Vagina (tissue), 2 donors: ENCODE measurements around the gene CENPE. TPM values are rescaled to one million over a fixed set of nuclear protein-coding genes. Genes with fewer than 3 reads are reported as not detected.

Experiments used
- DNase-seq, 2 donors: peaks; one replicate each; pipeline ENCODE4 v3.0.0-alpha.2; 2017; ENCODE audit errors: extremely low spot score in 2 of 2
- H3K27ac ChIP-seq: fragments of 200-600 bp; sonication (generic); one replicate; pipeline ENCODE4 v1.5.1; 2019
- H3K27me3 ChIP-seq: fragments of 200-600 bp; sonication (generic); one replicate; pipeline ENCODE4 v1.5.1; 2019
- H3K36me3 ChIP-seq, 2 donors: fragments of 200-600 bp; sonication (generic); one replicate each; pipeline ENCODE4 v1.5.1; 2017 to 2019
- H3K4me1 ChIP-seq: fragments of 200-600 bp; sonication (generic); one replicate; pipeline ENCODE4 v1.5.1; 2019
- H3K4me3 ChIP-seq, 2 donors: fragments of 200-600 bp; sonication (generic); 1 replicate in 1 of 2; 2 replicates in 1 of 2; pipeline ENCODE4 v1.5.1; 2016 to 2019
- H3K9me3 ChIP-seq: fragments of 200-600 bp; sonication (generic); one replicate; pipeline ENCODE4 v1.5.1; 2019
- POLR2A ChIP-seq, 2 donors: fragments of 450-650 bp; IDR thresholded peaks; one replicate each; pipeline ENCODE4 v1.6.1; 2017; ENCODE audit warnings: antibody characterized with exemption in 2 of 2, mild to moderate bottlenecking in 2 of 2, moderate library complexity in 2 of 2
- POLR2AphosphoS5 ChIP-seq, 2 donors: sonication (generic); formaldehyde crosslinking; IDR thresholded peaks; one replicate each; pipeline ENCODE4 v1.9.0; 2017; ENCODE audit warnings: antibody characterized with exemption in 2 of 2, mild to moderate bottlenecking in 2 of 2, low read depth in 1 of 2; ENCODE audit not compliant: insufficient read depth in 1 of 2
- intact Hi-C: fragments of 100-400 bp; cut with DNase I; formaldehyde crosslinking; loops from one replicate; pipeline ENCODE4 v1.15.1; 2023
- total RNA-seq: library from RNA; depleted of rRNA; stranded (reverse); fragments of >200 nt; gene quantifications from one replicate; pipeline ENCODE4 v1.2.3, GENCODE V29; 2016
- TF ChIP-seq, protein P1 (sequence below), 3 experiments: fragments of 450-650 bp in 2 of 3; fragments of 200-600 bp in 1 of 3; sonication (generic) in 1 of 3; IDR thresholded peaks; one replicate each; pipeline ENCODE4 v1.5.1; 2017 to 2019; ENCODE audit warnings: antibody characterized with exemption in 3 of 3, mild to moderate bottlenecking in 2 of 3, moderate library complexity in 2 of 3

The CENPE gene
- total RNA-seq, 1 donor from 2014 or later, result 2.2 TPM

DNA sequence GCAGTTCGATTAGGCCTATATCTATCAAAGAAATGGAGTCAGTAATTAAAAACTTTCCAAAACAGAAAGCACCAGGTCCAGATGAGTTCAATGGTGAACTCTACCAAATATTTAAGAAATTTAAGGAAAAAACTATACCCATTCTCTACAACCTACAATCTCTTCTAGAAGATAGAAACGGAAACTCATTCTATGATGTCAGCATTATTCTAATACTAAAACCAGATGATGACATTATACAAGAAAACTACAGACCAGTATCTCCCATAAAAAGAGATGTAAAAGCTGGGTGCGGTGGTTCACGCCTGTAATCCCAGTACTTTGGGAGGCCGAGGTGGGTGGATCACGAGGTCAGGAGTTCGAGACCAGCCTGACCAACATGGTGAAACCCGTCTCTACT lies 69.0 kb downstream of the CENPE start:
- no peak overlapping the region for H3K27ac ChIP-seq
- H3K9me3 ChIP-seq, result no peaks in the 10 kb centered on the region
- H3K36me3 ChIP-seq, result no peaks in the 10 kb centered on the region
- H3K4me1 ChIP-seq, result no peaks in the 10 kb centered on the region
- no peak overlapping the region for H3K4me3 ChIP-seq
- intact Hi-C loops, result no loop called here
- DNase-seq, result no peak
- no peaks in the 10 kb centered on the region for H3K27me3 ChIP-seq
- TF ChIP-seq POLR2AphosphoS5 (IDR thresholded peaks at IDR 0.05; ENCODE audit: insufficient read depth in 1 of 2, low read depth in 1 of 2), result no peak
- no peak for TF ChIP-seq POLR2A (IDR thresholded peaks at IDR 0.05)
- TF ChIP-seq, protein P1, sequence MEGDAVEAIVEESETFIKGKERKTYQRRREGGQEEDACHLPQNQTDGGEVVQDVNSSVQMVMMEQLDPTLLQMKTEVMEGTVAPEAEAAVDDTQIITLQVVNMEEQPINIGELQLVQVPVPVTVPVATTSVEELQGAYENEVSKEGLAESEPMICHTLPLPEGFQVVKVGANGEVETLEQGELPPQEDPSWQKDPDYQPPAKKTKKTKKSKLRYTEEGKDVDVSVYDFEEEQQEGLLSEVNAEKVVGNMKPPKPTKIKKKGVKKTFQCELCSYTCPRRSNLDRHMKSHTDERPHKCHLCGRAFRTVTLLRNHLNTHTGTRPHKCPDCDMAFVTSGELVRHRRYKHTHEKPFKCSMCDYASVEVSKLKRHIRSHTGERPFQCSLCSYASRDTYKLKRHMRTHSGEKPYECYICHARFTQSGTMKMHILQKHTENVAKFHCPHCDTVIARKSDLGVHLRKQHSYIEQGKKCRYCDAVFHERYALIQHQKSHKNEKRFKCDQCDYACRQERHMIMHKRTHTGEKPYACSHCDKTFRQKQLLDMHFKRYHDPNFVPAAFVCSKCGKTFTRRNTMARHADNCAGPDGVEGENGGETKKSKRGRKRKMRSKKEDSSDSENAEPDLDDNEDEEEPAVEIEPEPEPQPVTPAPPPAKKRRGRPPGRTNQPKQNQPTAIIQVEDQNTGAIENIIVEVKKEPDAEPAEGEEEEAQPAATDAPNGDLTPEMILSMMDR (IDR thresholded peaks at IDR 0.05), result no peak

DNA sequence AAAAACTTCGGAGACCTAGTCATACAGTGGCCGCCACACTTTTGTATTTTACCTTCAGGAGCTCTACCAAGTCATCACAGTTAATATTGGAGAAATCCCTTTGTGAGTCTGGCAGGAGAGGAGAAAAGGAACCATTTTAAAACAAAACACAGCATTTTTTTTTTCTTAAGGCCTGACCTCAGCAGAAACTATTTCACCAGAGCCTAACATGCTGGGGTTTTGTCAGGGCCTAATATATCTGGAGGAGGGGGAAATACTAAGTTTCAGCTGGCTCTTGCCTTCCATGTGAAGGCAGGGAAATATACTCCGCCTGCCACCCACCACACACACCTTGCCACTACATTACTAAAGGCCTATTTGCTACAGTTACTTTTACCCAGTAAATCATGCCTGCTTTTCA lies 72.0 kb downstream of the CENPE start:
- no peaks in the 10 kb centered on the region for H3K9me3 ChIP-seq
- H3K4me1 ChIP-seq, result no peaks in the 10 kb centered on the region
- no peaks in the 10 kb centered on the region for H3K27me3 ChIP-seq
- no peak for DNase-seq
- intact Hi-C loops, result no loop called here
- H3K27ac ChIP-seq, result no peak overlapping the region
- no peaks in the 10 kb centered on the region for H3K36me3 ChIP-seq
- H3K4me3 ChIP-seq, result no peak overlapping the region
- TF ChIP-seq POLR2A (IDR thresholded peaks at IDR 0.05), result no peak
- TF ChIP-seq, protein P1 (IDR thresholded peaks at IDR 0.05), result no peak
- no peak for TF ChIP-seq POLR2AphosphoS5 (IDR thresholded peaks at IDR 0.05; ENCODE audit: insufficient read depth in 1 of 2, low read depth in 1 of 2)

DNA sequence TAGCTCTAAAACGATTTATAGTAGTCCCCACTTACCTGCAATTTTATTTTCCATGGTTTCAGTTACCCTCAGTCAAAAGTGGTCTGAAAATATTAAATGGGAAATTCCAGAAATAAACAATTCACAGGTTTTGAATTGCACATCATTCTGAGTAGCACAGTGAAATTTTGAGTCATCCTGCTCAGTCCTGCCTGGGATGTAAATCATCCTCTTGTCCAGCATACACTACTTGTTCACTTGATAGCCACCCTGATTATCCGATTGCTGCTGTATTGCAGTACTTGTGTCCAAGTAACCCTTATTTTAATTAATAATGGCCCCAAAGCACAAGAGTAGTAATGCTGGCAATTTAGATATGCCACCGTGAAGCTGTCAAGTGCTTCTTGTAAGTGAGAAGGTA lies 75.0 kb downstream of the CENPE start:
- Histone ChIP-seq H3K4me3 (no peak overlapping the region), H3K36me3 (no peaks in the 10 kb centered on the region), H3K9me3 (no peaks in the 10 kb centered on the region), H3K4me1 (no peaks in the 10 kb centered on the region), H3K27ac (no peak overlapping the region), H3K27me3 (no peaks in the 10 kb centered on the region)
- intact Hi-C loops, result no loop called here
- no peak for DNase-seq
- TF ChIP-seq POLR2AphosphoS5 (IDR thresholded peaks at IDR 0.05; ENCODE audit: insufficient read depth in 1 of 2, low read depth in 1 of 2), result no peak
- TF ChIP-seq, protein P1 (IDR thresholded peaks at IDR 0.05), result no peak

DNA sequence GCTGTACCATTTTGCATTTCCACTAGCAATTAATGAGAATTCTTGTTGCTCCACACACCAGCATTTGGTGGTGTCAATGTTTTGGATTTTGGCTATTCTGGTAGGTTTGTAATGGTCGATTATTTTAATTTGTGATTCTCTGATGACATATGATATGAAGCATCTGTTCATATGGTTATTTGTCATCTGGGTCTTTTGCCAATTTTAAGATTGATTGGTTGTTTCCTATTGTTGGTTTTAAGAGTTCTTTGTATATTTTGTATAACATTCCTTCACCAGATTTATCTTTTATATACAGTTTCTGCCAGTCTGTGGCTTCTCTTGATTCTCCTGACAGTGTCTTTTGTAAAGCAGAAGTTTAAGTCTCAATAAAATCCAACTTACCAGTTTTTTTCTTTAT lies 80.0 kb downstream of the CENPE start:
- H3K4me3 ChIP-seq, result no peak overlapping the region
- no peak overlapping the region for H3K27ac ChIP-seq
- no peaks in the 10 kb centered on the region for H3K36me3 ChIP-seq
- H3K4me1 ChIP-seq, result no peaks in the 10 kb centered on the region
- TF ChIP-seq, protein P1 (IDR thresholded peaks at IDR 0.05), result no peak
- TF ChIP-seq POLR2AphosphoS5 (IDR thresholded peaks at IDR 0.05; ENCODE audit: insufficient read depth in 1 of 2, low read depth in 1 of 2) (no peak), POLR2A (IDR thresholded peaks at IDR 0.05) (no peak)
- H3K27me3 ChIP-seq, result no peaks in the 10 kb centered on the region
- DNase-seq, result no peak
- no peaks in the 10 kb centered on the region for H3K9me3 ChIP-seq
- intact Hi-C loops, result no loop called here

DNA sequence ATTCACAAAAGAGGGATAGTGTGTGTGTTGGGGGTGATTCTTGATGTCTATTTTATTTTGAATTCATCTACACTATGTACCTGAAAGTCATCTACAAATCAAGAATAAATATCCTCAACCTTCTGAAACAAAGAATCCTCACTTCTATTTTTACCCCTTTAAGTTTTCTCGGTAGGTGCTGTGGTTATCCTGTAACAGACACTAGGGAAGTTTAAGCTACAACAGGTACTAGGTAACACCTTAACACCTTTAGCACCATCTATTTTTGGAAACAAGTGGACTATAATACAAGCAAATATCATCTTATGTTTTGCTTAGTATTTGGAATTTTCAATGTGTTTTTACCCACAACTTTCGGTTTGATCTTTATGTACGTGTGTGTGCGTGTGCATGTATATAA lies 86.5 kb downstream of the CENPE start:
- no peak overlapping the region for H3K27ac ChIP-seq
- TF ChIP-seq, protein P1 (IDR thresholded peaks at IDR 0.05), result no peak
- TF ChIP-seq POLR2A (IDR thresholded peaks at IDR 0.05) (no peak), POLR2AphosphoS5 (IDR thresholded peaks at IDR 0.05; ENCODE audit: insufficient read depth in 1 of 2, low read depth in 1 of 2) (no peak)
- H3K4me3 ChIP-seq, result no peak overlapping the region
- H3K9me3 ChIP-seq, result no peaks in the 10 kb centered on the region
- no peaks in the 10 kb centered on the region for H3K4me1 ChIP-seq
- no peaks in the 10 kb centered on the region for H3K36me3 ChIP-seq
- intact Hi-C loops, result no loop called here
- no peaks in the 10 kb centered on the region for H3K27me3 ChIP-seq
- DNase-seq, result no peak
